ENCODE data around the gene NECAB2.

NECAB2 gene

DNA sequence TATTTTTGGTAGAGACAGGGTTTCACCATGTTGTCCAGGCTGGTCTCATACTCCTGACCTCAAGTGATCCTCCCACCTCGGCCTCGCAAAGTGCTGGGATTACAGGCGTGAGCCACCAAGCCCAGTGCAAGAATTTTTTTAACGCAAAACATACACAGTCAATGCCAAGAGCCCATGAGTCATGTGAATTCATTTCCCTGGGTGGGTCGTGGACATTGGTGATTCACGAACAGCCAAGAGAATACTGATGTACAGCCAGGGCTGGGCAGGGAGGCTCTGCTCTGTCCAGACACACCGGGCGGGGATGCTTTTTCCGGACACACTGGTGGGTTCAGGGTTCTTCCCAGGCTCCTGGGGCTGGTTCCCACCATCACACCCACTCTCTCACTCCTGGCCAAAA is 56.8 kb downstream of the NECAB2 start:
- DNase-seq (ENCODE audit: low read depth), result peak; percentile 74

DNA sequence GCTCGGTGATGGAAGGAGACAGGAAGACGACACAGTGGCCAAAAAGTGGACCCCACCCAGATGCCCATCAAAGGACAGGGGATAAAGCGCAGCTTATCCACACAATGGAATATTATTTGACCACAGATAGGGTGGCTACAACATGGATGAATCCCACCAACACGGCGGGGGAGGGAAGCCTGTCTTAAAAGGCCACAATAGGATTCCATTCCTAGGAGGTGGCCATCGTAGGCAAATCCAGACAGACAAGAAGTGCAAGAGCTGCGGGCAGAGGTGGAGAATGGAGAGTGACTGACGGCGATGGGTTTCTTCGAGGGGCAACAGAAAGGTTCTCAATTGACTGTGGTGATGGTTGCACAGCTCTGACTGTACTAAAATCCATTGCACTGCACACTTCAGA is 58.6 kb downstream of the NECAB2 start:
- no peak for DNase-seq (ENCODE audit: low read depth)

DNA sequence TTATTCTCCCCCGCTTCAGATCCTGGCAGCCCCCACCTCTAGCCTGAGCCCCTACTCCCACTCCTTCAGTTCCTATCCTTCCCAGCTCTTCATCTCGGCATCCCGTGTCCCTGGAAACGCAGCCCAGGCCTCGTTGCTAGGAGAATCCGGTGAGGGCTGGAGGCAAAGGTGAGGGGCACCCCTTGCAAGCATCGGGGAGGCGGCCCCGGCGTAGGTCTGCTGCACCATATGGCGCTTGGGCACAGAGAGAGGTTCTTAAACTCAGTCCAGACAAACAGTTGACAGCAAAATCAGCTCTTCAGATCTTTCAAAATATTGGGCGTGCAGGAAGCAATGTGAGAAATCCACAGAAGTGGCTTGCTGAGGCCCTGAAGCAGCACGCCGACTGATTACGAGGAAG is 59.6 kb downstream of the NECAB2 start:
- DNase-seq (ENCODE audit: low read depth), result no peak

DNA sequence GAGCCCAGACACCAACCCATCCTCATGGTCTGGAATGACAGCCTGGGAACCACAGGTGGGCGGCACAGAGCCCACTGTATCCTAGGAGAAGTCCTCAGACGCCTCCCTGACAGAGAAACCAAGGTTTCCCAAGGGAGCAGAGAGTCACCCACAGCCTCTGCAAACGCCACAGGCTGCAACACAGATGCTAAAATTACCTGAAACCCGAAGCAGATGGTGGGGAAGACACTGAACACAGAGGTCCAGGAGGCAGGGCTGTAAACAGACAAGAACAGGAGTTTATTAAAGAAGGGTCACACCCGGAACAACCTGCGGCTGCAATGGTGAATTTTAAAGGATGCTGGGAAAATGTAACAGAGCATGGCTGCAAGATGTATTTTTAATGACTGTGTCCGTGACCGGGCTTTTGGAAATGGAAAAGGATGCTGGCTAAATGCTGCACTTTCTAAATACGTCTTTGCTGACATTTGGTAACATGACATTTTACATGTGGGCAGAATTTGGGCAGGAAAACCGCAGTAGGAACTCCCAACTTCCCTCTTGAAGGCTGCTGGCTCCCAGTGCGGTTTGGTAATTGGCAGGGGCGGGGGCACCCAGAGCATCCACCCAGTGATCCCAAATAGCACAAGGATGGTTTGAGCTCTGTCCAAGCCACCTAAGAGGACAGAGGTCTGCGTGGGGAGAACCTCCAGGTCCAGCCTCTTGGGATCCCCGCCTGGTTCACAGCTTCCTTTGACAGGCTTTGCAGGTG is 61.4 kb downstream of the NECAB2 start:
- no peak for DNase-seq (ENCODE audit: low read depth)

DNA sequence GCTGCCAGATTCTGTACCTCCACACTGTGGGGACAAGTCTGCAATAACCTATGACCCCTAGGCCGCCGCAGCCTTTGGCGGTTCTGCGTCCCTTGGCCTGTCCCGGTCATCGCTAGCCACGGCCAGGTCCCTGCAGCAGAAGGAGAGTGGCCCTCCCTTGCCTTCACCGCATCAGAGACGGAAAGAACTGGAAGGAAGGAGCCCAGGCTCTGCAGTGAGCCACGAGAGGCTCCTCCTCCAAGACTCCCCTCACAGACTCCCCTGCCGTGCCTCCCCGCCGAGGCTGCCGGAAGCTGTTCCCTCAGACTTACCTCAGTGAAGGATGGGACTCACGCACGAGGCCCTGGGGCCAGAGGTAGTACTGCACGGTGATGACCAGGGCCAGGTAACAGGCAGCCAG is 63.5 kb downstream of the NECAB2 start:
- DNase-seq (ENCODE audit: low read depth), result no peak

DNA sequence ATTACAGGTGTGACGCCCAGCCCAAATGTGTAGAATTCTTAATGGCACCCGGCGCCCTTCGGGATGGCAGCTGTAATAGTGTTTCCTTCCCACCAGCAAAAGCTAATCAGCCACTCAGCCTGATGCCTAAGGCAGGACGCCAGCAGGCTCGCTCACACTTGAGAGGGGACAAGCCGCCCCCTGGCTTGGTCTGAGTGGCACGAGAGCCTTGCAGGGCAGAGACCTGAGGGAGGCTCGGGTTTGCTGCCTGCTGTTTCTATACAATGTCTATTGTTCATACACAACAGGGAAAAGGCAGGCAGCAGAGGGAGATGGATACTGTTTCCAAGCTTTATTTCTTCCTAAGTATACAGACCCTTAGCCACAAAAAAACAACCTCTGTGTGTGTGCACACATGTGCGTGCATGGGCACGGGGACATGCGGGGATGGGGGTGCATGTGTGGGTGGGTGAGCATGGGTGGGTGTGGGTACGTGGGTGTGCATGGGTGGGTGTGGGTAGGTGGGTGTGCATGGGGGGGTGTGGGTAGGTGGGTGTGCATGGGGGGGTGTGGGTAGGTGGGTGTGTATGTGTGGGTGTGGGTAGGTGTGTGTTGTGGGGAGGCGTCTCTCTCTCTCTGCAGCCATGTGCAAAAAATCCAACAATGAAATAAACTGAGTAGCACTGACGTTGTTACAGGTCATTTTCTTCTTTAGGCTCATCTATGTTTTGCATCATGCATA is 64.6 kb downstream of the NECAB2 start:
- no peak for DNase-seq (ENCODE audit: low read depth)

DNA sequence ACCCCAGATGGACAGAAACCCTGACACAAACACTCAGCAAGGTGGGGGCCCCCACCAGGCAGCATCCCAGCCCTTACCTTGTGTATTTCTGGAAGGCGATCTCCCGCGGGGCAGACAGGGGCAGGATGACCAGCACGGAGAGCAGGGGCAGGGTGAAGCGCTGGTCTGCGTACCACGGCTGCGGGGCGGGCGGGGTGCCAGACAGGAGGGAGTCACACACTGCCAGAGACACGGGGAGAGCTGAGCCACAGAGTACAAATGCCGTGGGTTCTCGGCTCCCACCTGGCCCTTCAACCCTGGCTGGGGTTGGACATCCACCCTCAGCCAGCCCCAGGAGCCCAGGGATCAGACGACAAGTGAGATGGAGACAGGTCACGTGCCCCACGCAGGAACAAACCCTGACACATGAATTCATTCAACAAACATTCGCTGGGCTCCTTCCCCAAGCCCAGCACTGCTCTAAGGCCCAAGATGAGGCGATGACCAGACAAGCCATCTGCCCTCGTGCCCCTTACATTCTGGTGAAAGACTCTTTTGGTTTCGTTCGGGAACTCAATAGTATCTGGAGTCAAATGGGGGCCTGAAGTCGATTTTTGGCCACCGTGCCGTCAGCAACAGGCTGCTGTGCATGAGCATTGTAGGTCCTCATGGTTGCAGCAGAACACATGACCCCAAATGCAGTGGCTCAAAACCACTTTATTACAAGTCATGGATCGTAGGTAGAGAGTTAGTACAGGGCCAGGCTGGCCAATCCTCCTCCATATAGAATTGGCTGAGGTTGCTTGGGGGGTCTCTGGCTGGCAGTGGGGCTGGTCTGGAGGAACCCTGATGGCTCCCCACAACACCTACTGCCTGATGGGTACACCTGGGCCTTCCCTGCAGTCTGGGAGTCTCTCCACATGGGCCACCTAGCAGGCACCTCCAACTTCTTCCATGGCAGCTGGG is 65.5 kb downstream of the NECAB2 start:
- no peak for DNase-seq (ENCODE audit: low read depth)

DNA sequence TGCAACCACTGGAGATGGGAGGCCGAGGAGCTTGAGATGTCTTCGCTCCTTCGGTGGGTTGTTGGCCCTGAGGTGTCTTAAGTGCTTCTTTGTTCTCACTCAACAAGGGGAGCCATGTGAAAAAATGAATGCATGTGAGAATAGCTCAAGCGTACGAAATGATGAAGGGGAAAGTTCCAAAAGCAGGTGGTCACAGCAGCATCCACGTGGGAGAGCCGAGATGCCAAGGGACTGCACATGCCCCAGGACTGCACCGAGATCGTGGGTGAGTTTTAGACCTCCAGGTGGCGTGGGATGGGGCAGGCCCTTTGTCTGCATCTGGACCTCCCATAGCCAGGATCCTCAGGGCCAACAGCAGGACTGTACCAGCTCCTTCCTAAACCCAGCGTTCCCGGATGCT is 66.5 kb downstream of the NECAB2 start:
- no peak for DNase-seq (ENCODE audit: low read depth)

DNA sequence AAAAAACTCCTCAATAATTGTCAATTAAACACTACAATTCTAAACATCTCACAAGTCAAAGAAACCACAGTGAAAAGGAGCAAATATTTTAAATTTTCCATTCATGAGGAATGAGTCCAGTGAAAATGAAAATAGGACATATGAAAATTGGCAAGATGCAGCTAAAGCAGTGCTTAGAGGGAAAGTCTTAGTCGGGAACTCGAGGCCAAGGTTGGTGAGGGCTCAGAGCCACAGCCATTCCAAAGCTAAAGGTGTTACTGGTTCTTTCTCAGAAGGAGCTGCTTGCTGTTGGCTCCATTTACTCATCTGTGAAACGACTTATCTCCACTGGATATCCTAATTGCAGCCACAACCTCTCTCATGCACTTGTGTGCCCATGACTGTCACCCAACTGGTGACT is 68.1 kb downstream of the NECAB2 start:
- no peak for DNase-seq (ENCODE audit: low read depth)

DNA sequence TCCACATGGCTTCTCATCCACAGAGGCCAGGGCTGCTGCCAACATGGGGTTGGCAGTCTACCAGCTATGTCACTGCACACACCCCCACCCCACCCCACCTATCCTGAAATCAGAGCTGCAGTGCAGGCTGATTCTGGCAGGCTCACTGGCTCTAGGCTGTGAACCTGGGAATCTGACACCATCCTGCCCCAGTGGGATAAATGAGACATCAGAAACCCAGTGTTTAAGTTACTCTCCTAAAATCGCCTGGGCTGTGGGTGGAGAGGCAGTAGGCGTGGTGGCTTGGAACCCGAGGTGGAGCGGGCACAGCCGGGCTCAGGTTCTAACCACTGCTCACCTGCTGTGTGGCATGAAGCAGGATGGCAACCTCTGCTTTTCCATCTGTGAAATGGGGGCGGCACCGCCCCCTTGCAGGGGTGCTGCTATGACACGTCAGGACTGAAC is 69.0 kb downstream of the NECAB2 start:
- DNase-seq (ENCODE audit: low read depth), result no peak

DNA sequence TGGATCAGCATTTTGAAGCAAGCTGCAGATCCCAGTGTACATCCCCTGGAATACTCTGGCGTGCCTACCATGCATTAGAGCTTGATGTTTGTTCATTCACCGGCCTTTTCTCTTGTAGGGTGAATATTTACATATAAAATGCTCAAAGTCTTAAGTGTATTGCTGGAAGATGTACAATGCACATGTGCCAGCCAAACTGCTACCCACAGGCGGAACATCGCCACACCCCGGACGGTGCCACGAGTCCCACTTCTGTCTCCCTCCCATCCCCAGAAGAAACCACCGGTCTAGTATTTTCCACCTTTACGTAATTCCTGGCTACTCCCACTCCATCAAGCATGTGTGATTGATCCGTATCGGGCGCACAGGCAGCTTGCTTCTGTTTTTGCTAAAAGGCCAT is 70.4 kb downstream of the NECAB2 start:
- DNase-seq (ENCODE audit: low read depth), result no peak

DNA sequence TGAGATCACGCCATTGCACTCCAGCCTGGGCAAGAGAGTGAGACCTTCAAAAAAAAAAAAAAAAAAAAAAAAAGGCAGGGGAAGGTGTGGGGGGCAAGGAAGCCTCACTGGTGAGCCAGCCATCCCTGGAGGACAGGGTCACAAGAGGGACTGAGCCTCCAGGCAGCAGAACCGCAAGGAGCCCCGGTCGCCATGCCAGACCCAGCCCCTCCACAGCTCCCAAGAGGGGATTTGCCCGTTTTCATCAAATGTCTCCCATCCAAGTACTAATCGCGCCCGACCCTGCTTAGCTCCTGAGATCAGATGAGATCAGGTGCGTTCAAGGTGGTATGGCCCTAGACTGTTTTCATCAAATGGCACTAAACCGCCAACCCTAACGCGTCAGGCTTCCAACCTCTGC is 71.7 kb downstream of the NECAB2 start:
- DNase-seq (ENCODE audit: low read depth), result no peak

DNA sequence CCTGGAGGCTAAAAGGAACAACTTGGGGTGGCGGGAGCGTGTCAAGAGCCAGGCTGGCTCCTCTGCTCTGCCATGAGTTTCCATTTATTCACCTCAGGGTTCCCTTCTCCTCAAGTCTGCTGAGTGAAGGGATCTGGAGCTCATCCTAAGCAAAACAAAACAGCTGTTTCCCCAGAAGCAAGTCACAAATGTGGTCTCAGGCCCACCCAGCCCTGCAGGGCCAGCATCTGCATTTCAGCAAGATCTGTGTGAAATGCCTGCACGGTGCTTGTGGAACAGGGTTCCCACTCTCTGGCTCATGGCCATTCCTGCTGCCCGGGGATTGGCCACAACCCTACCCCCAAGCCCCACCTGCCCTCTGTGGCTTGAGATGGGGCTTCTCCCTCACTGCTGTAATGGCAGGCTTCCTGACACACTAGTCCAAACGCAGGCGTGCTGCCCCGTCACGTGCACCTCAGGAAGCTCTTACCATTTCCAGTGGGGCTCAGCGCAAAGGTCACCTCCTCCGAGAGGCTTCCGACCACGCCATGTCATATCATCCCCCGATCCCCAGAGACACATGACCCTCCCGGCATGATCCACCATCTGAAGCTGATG is 72.3 kb downstream of the NECAB2 start:
- DNase-seq (ENCODE audit: low read depth), result no peak

DNA sequence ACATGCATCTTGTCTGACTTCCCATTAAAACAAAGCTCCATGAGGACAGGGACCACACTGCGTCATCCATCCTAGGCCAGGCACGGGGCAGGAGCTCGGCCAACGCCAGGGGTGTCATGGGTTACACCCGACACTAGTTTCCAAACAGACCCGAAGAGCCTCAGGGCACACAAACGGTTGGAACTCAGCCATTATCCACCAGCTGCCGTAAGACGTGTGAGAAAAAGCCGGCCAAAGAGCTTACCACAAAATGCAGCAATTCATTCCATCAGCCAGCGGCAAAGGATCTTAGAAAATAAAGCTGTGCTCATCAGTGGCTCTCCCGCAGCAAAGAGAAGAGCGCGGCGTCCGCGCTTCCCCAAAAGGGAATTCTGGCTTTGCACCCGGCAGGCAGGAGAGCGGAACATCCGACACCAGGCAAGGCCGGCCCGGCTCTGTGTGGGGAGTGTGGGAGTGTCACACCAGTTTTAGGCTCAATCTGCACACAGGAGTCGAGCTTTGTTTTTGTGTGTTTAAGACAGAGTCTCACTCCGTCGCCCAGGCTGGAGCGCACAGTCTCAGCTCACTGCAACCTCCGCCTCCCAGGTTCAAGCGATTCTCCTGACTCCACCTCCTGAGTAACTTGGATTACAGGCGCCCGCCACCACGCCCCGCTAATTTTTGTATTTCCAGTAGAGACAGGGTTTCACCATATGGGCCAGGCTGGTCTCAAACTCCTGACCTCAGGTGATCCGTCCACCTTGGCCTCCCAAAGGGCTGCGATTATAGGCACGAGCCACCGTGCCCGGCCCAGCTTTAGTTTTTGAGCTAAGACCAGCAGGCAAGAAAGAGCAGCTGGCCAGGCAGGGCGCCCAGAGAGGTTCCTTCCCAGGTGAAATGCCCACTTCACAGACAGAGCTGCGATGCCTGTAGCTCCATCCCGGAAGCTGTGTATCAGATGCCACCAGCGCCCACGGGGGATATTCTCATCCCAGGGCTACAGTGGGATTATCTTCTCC is 73.1 kb downstream of the NECAB2 start:
- DNase-seq (ENCODE audit: low read depth), result peak; percentile 63

DNA sequence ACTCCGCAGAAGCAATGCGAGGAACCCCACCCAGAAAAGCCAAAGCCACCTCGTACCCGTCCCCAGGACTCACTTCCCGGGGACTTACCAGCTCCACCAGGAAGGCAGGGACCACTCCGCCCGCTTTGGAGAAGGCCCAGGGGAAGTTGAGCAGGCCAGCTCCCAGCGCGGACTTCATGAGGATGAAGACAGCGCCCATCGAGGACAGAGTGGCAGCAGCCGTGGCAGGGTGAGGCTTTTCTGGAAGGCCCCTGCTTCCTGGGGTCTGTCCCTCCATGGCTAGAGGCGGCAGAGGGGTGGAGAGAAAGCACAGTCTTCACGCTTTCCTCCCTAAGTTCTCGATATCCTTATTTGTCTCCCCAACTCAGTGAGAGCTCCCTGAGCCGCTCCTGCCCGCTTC is 73.8 kb downstream of the NECAB2 start:
- DNase-seq (ENCODE audit: low read depth), result no peak

DNA sequence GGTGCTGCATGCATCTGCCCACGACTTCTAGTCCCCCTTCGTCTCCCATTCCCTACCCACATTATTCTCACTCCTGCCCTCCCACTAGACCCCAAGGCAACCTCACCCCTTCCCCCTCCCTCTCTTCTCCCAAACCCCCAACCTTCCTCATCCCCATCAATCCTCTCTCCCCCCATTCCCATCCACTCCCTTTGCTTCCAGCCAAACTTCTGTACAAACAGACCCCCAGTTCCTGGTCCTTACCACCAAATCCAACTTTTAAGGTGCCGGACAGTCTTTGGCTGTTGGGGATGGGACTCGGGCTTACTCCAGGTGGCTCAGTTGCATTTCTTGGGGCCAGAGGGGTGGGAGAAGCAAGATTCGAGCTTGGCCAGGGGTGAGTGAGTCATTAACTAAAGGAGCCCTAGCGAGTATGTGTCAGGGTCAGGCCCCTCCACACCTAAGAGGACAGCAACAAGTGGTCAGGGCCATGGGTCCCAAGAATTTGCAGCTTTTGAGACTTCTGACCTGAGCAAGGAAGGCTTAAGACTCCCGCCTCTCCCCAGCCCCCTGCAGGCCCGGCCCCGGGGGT is 74.3 kb downstream of the NECAB2 start, which contains the start of gene SLC38A8:
TSS of gene SLC38A8 (minus strand) at position 488 of the 571 bp plus-strand sequence. CDS start 638 bp downstream, outside the sequence.
- DNase-seq (ENCODE audit: low read depth), result no peak

DNA sequence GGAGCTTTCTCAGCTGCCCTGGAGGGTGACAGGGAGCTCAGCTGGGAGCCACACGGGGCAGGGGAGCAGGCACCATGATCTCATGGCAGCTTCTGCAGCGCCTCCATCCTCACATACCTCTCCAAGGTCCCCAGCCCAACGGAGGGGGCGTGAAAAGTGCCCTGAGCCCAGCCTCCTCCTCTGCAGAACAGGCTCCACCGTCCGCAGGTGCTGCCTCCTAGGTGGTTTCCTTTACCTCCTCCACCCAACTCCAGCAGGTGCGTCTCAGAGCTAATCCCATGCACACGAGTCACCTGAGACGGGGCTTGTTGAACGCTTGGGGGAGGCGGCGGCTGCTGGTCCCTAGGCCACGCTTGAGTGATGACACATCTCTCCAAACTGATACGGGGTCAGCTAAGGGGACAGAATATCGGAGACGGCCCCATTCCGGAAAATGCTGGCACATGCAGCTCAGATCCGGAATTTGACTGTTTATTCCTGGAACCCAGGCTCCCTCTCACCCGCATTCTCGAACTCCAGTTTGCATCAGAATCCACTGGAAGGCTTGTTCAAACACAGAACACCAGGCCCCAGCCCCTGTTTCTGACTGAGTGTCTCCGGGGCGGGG is 74.9 kb downstream of the NECAB2 start:
- no peak for DNase-seq (ENCODE audit: low read depth)

DNA sequence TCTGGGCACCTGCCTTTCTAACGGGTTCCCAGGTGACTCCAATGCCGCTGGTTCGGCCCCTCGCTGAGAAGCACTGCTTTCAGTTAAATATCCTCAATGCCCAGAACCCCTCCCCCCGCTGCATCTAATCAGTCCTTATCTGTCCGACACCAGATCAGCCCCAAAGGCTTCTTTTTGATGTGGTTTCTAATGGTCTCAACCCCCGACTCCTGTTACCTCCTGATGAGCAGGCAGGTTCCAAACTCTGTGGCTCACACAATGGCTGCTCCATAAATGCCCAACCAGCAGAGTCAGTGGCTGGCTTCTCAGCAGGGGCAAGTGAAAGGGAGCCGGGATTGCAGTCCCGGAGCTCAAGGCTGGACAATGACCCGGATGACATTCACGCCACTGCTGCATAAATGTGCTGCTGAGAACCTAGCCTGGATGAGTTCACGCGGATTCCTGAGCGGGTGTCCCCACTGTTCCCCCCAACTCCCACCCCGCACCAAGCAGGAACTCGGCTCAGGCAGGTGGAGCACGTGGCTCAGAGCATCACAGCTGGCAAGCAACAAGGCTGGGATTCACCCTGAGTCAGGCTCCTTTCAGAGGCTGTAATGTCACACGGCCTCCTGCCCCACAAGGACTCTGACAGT is 75.6 kb downstream of the NECAB2 start:
- DNase-seq (ENCODE audit: low read depth), result no peak

DNA sequence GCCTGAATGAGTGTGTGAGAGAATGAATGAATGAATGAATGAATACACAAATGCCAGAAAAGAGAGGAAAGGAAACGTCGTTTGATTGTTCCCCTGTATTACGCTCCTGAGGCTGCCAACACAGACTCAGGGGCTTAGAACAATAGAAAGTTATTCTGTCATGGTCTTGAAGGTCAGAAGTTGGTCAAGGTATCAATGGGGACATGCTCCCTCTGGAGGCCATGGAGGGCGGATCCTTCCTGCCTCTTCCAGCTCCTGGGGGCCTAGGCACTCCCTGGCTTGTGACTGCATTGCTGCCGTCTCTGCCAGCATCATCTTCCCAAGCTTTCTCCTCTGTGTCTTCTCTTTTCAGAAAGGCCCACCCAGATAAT is 76.1 kb downstream of the NECAB2 start:
- no peak for DNase-seq (ENCODE audit: low read depth)
